ENCODE results near the gene NKX1-1.

Gene NKX1-1

GRCh38 chr4:1406394-1406980, at the start of gene NKX1-1:
NKX1-1 (minus strand) TSS chr4:1406442; CDS start chr4:1406442, 0 bp downstream.
- H3K4me3 ChIP-seq (ENCODE audit: low read depth in 1 of 2, low read length in 1 of 2), result no peak within 1 kb of the TSS
- H3K27ac ChIP-seq, result no peak within 1 kb of the TSS
- no peaks in the 10 kb centered on the region for H3K4me1 ChIP-seq (ENCODE audit: control insufficient read depth in 1 of 2, insufficient read depth in 1 of 2, low read depth in 1 of 2, low read length in 1 of 2)
- no peaks in the 10 kb centered on the region for H3K9me3 ChIP-seq
- TF ChIP-seq, protein P1, sequence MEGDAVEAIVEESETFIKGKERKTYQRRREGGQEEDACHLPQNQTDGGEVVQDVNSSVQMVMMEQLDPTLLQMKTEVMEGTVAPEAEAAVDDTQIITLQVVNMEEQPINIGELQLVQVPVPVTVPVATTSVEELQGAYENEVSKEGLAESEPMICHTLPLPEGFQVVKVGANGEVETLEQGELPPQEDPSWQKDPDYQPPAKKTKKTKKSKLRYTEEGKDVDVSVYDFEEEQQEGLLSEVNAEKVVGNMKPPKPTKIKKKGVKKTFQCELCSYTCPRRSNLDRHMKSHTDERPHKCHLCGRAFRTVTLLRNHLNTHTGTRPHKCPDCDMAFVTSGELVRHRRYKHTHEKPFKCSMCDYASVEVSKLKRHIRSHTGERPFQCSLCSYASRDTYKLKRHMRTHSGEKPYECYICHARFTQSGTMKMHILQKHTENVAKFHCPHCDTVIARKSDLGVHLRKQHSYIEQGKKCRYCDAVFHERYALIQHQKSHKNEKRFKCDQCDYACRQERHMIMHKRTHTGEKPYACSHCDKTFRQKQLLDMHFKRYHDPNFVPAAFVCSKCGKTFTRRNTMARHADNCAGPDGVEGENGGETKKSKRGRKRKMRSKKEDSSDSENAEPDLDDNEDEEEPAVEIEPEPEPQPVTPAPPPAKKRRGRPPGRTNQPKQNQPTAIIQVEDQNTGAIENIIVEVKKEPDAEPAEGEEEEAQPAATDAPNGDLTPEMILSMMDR (IDR thresholded peaks at IDR 0.05), result no peak
- H3K27me3 ChIP-seq, result peaks cover 100% of the 10 kb centered on the region
- no peaks in the 10 kb centered on the region for H3K36me3 ChIP-seq

GRCh38 chr4:1453731-1454130, 47.5 kb upstream of the NKX1-1 start:
- Histone ChIP-seq H3K4me1 (ENCODE audit: control insufficient read depth in 1 of 2, insufficient read depth in 1 of 2, low read depth in 1 of 2, low read length in 1 of 2) (no peaks in the 10 kb centered on the region), H3K27ac (no peak overlapping the region), H3K9me3 (no peaks in the 10 kb centered on the region), H3K4me3 (ENCODE audit: low read depth in 1 of 2, low read length in 1 of 2) (no peak overlapping the region), H3K27me3 (peaks cover 15% of the 10 kb centered on the region), H3K36me3 (no peaks in the 10 kb centered on the region)
- TF ChIP-seq, protein P1 (IDR thresholded peaks at IDR 0.05), result no peak

- H3K36me3 ChIP-seq, result no peaks in the 10 kb centered on the region
- TF ChIP-seq, protein P1 (IDR thresholded peaks at IDR 0.05), result no peak
- no peak overlapping the region for H3K27ac ChIP-seq
- no peaks in the 10 kb centered on the region for H3K9me3 ChIP-seq
- no peaks in the 10 kb centered on the region for H3K4me1 ChIP-seq (ENCODE audit: control insufficient read depth in 1 of 2, insufficient read depth in 1 of 2, low read depth in 1 of 2, low read length in 1 of 2)
- H3K27me3 ChIP-seq, result peaks cover 6% of the 10 kb centered on the region
- no peak overlapping the region for H3K4me3 ChIP-seq (ENCODE audit: low read depth in 1 of 2, low read length in 1 of 2)
Measured at GRCh38 chr4:1452431-1453051, 46.3 kb upstream of the NKX1-1 start.

GRCh38 chr4:1451752-1452122, 45.5 kb upstream of the NKX1-1 start:
- Histone ChIP-seq H3K27ac (no peak overlapping the region), H3K9me3 (no peaks in the 10 kb centered on the region), H3K4me1 (ENCODE audit: control insufficient read depth in 1 of 2, insufficient read depth in 1 of 2, low read depth in 1 of 2, low read length in 1 of 2) (no peaks in the 10 kb centered on the region), H3K27me3 (no peaks in the 10 kb centered on the region), H3K36me3 (no peaks in the 10 kb centered on the region), H3K4me3 (ENCODE audit: low read depth in 1 of 2, low read length in 1 of 2) (no peak overlapping the region)
- TF ChIP-seq, protein P1 (IDR thresholded peaks at IDR 0.05), result no peak

DNA sequence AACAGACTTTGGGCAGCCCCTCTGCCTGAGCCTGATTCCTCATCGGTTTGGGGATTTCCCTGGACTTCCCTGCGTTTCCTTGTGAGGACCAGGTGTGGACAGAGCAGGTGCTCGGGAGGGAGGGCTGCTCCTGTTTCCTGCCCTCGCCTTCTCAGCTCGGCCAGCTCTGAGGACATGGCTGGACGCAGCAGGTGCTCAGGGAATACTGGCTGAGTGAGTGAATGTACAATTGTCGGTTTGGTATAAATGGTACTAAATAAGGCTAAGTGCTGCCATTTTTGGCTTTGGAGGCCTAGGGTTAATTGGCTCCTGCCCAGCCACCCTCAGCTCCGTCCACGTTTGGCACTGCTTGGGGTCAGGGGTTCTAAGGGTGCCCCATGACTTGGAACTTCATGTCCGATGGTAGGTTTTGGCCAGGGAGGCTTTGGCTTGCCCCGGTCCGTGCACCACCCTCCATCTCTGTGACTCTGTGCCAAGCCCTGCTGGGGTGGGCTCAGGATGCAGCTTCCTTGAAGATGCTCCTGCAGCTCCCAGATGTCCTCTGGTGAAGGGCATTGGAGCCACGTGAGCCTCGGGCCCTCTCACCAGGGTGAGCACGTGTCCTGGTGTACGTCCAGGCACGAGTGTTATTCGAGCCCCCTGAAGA, 45.0 kb upstream of the NKX1-1 start:
- H3K4me3 ChIP-seq (ENCODE audit: low read depth in 1 of 2, low read length in 1 of 2), result no peak overlapping the region
- H3K27me3 ChIP-seq, result no peaks in the 10 kb centered on the region
- no peaks in the 10 kb centered on the region for H3K9me3 ChIP-seq
- no peak overlapping the region for H3K27ac ChIP-seq
- H3K4me1 ChIP-seq (ENCODE audit: control insufficient read depth in 1 of 2, insufficient read depth in 1 of 2, low read depth in 1 of 2, low read length in 1 of 2), result no peaks in the 10 kb centered on the region
- H3K36me3 ChIP-seq, result no peaks in the 10 kb centered on the region
- TF ChIP-seq, protein P1 (IDR thresholded peaks at IDR 0.05), result no peak

Data from neutrophil (primary cell).